SK-N-MC (cell line): ENCODE measurements around the gene DHRS1.

Experiments
- EZH2 ChIP-seq: fragments of 200-600 bp; sonication (generic); IDR thresholded peaks from one replicate; pipeline ENCODE4 v1.6.1; 2017; ENCODE audit warnings: antibody characterized with exemption
- POLR2AphosphoS5 ChIP-seq: IDR thresholded peaks from 2 replicates; pipeline ENCODE4 v1.6.1; 2012; ENCODE audit warnings: mild to moderate bottlenecking, low read depth, low read length, borderline replicate concordance

DNA sequence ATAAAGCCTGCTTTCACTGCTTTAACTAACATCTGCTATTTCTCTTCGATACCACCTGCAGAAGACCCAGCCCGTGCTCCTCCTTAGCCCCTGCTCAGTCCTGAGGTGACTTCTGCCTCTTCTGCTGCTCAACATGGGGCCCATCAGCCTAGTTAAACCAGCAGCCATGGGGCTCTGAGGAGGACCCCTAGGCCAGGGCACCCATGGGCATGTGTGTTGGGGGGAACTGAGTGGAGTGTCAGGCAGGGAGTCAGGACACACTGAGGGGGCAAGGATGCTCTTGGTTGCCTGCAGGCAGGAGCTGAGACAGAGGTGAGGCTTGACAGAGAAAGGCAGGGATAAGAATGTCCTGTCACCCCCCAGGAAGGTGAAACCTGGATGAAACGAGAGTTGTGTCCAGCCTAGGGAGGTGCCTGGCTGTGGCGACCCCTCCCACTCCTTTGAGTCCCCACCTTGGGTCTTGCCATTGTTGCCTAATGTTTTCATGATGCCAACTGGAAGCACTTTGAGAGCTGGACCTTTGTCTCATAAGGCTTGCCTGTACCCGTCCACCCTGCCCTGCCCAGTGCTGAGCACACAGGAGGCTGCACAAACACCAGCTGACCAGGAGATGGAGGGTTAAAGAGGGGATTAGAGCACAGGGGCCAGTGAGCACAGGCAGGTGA lies 15.7 kb downstream of the DHRS1 start:
- TF ChIP-seq POLR2AphosphoS5 = no peak
- TF ChIP-seq EZH2 = no peak
